HepG2 (cell line): ENCODE results near the gene GCDH. TPM values are rescaled to one million over a fixed set of nuclear protein-coding genes. Genes with fewer than 3 reads are reported as not detected.

Experiments
- ATAC-seq: fragments of 200-7000 bp; cut with Tn5 transposase; 3 replicates; pipeline ENCODE4 v1.9.1; 2020; ENCODE audit warnings: mild to moderate bottlenecking, moderate library complexity
- BruUV-seq: library from RNA; stranded (reverse); fragments of 400-500 nt; replicated peaks from 2 replicates; lab custom pipeline; 2021; lab: Mats Ljungman, UMichigan
- CTCF ChIA-PET: fragments of 300-600 bp; formaldehyde crosslinking; extraction: SDS; loops from one replicate; lab custom pipeline; 2021; ENCODE audit warnings: low total read pairs, inconsistent platforms, low intra/inter-chr PET ratio; lab: Yijun Ruan, JAX
- POLR2A ChIA-PET: fragments of 350-600 bp; sonication (Branson Sonifier 250); formaldehyde crosslinking; loops from one replicate; lab custom pipeline; 2020; ENCODE audit warnings: antibody characterized with exemption, inconsistent platforms; lab: Yijun Ruan, JAX
- DNase-seq: peaks from one replicate; pipeline ENCODE4 v3.0.0-alpha.2; 2015; ENCODE audit warnings: low spot score
- FAIRE-seq: peaks from 3 replicates; lab custom pipeline; 2011; peaks lifted over from hg19 to GRCh38; lab: Jason Lieb, UNC
- H2AFZ ChIP-seq: one replicate; pipeline ENCODE4 v1.6.1; 2011; ENCODE audit warnings: low read length, inconsistent platforms
- H3K27ac ChIP-seq: fragments of 300-600 bp; 3 replicates; pipeline ENCODE4 v1.8.0; 2011; ENCODE audit warnings: mixed run types, mild to moderate bottlenecking, mixed read lengths, low read length, inconsistent platforms; ENCODE audit not compliant: insufficient read depth; ENCODE audit errors: extremely low read length
- H3K27me3 ChIP-seq, 2 experiments: fragments of 200-600 bp in 1 of 2; 2 replicates in 1 of 2; 3 replicates in 1 of 2; pipeline versions ENCODE4 v1.6.0 to v1.8.0; 2011; ENCODE audit warnings: low read length in 2 of 2, mild to moderate bottlenecking in 2 of 2, moderate library complexity in 2 of 2, inconsistent platforms in 1 of 2; ENCODE audit not compliant: insufficient read depth in 2 of 2, control insufficient read depth in 1 of 2
- H3K36me3 ChIP-seq, 2 experiments: fragments of 200-600 bp in 1 of 2; replicated peaks in 1 of 2; 2 replicates in 1 of 2; 3 replicates in 1 of 2; pipeline versions ENCODE4 v1.5.1 to v1.8.0; 2011; ENCODE audit warnings: low read length in 2 of 2, inconsistent platforms in 1 of 2; ENCODE audit not compliant: insufficient read depth in 2 of 2, control insufficient read depth in 1 of 2
- H3K4me1 ChIP-seq: 2 replicates; pipeline ENCODE4 v1.5.1; 2012; ENCODE audit warnings: low read length, inconsistent platforms; ENCODE audit not compliant: insufficient read depth
- H3K4me2 ChIP-seq: 2 replicates; pipeline ENCODE4 v1.6.0; 2011; ENCODE audit warnings: low read depth, low read length, inconsistent platforms
- H3K4me3 ChIP-seq, 3 experiments: fragments of 200-600 bp in 1 of 3; sonication (generic), shearing (Covaris generic) in 1 of 3; replicated peaks in 1 of 3; 2 replicates each; pipeline ENCODE4 v1.5.1; 2011 to 2016; ENCODE audit warnings: low read length in 3 of 3, inconsistent platforms in 2 of 3, low read depth in 2 of 3, mild to moderate bottlenecking in 2 of 3, control low read depth in 1 of 3, mixed read lengths in 1 of 3; ENCODE audit not compliant: insufficient read depth in 1 of 3
- H3K79me2 ChIP-seq: one replicate; pipeline ENCODE4 v1.6.1; 2011; ENCODE audit warnings: low read length, inconsistent platforms; ENCODE audit not compliant: insufficient read depth
- H3K9ac ChIP-seq: 2 replicates; pipeline ENCODE4 v1.6.0; 2011; ENCODE audit warnings: mild to moderate bottlenecking, low read depth, low read length, inconsistent platforms; ENCODE audit not compliant: insufficient read depth
- H3K9me3 ChIP-seq: 2 replicates; pipeline ENCODE4 v1.5.1; 2012; ENCODE audit warnings: mild to moderate bottlenecking, low read length
- H4K20me1 ChIP-seq: 2 replicates; pipeline ENCODE4 v1.6.0; 2011; ENCODE audit warnings: inconsistent platforms, mild to moderate bottlenecking, low read length, moderate library complexity; ENCODE audit not compliant: insufficient read depth
- ATAD3A ChIP-seq: sonication (generic); formaldehyde crosslinking; IDR thresholded peaks from 2 replicates; pipeline ENCODE4 v1.4.0; 2020; ENCODE audit warnings: missing genetic modification reagents
- DMAP1 ChIP-seq: IDR thresholded peaks from 2 replicates; pipeline ENCODE4 v1.6.1; 2016
- ETV5 ChIP-seq: IDR thresholded peaks from 2 replicates; pipeline ENCODE4 v1.6.1; 2018; ENCODE audit warnings: missing biosample characterization, missing genetic modification reagents, inconsistent platforms, borderline replicate concordance
- GMEB2 ChIP-seq: IDR thresholded peaks from 2 replicates; pipeline ENCODE4 v1.6.1; 2016; ENCODE audit warnings: missing biosample characterization, missing genetic modification reagents, low read depth
- HES4 ChIP-seq: sonication (generic); formaldehyde crosslinking; IDR thresholded peaks from 2 replicates; pipeline ENCODE4 v1.9.0; 2021; ENCODE audit warnings: mild to moderate bottlenecking, missing genetic modification reagents, borderline replicate concordance
- KLF11 ChIP-seq: IDR thresholded peaks from 2 replicates; pipeline ENCODE4 v1.6.1; 2016; ENCODE audit warnings: missing compliant biosample characterization
- NFE2L1 ChIP-seq: sonication (generic); formaldehyde crosslinking; IDR thresholded peaks from 2 replicates; pipeline ENCODE4 v1.4.0; 2020; ENCODE audit warnings: missing genetic modification reagents, mild to moderate bottlenecking, borderline replicate concordance
- PCBP2 ChIP-seq: fragments of 200-400 bp; formaldehyde crosslinking; optimal IDR thresholded peaks from 2 replicates; pipeline ENCODE3; 2018; ENCODE audit warnings: low read length, low read depth; ENCODE audit not compliant: poor library complexity, severe bottlenecking
- THRA ChIP-seq: sonication (generic); formaldehyde crosslinking; IDR thresholded peaks from 2 replicates; pipeline ENCODE4 v1.4.0; 2020; ENCODE audit warnings: missing genetic modification reagents, borderline replicate concordance
- UBTF ChIP-seq: sonication (generic); formaldehyde crosslinking; IDR thresholded peaks from 2 replicates; pipeline ENCODE4 v1.4.0; 2020; ENCODE audit warnings: mild to moderate bottlenecking, missing genetic modification reagents
- ZBTB7A ChIP-seq: sonication (generic); formaldehyde crosslinking; IDR thresholded peaks from 2 replicates; pipeline ENCODE4 v1.8.0; 2022; ENCODE audit warnings: mild to moderate bottlenecking, missing genetic modification reagents
- ZIK1 ChIP-seq: sonication (generic); formaldehyde crosslinking; IDR thresholded peaks from 2 replicates; pipeline ENCODE4 v1.5.0; 2020; ENCODE audit warnings: mild to moderate bottlenecking, low read depth, missing genetic modification reagents, borderline replicate concordance
- ZXDC ChIP-seq: sonication (generic); formaldehyde crosslinking; IDR thresholded peaks from 2 replicates; pipeline ENCODE4 v1.5.0; 2020; ENCODE audit warnings: mild to moderate bottlenecking, missing genetic modification reagents
- WGBS: methylation state at CpG from one replicate; pipeline ENCODE4 v1.1.6; 2017; ENCODE audit warnings: low lambda C conversion rate; 5-methylcytosine and 5-hydroxymethylcytosine counted together
- in situ Hi-C: cut with HindIII; loops from 2 replicates; pipeline ENCODE4 v1.10.0; 2017; ENCODE audit warnings: low pct_unique_long_range_greater_than_20kb; ENCODE audit not compliant: extremely low pct_ligation_motif_present
- intact Hi-C: fragments of 100-400 bp; cut with micrococcal nuclease; formaldehyde crosslinking; loops from one replicate; pipeline ENCODE4 v1.10.0; 2022; ENCODE audit not compliant: unreplicated experiment
- polyA plus RNA-seq, 8 experiments: library from polyadenylated mRNA; depleted of rRNA in 3 of 8; stranded (reverse) in 7 of 8; unstranded in 1 of 8; fragments of >200 nt; fragmentation: Illumina TruSeq in 4 of 8; extraction: Trizol in 4 of 8; gene quantifications; 2 replicates each; pipeline versions ENCODE4 v1.2.1 to v1.2.3, GENCODE V29; 2011 to 2016; ENCODE audit warnings: low read depth in 4 of 8, missing spikeins in 1 of 8, mixed read lengths in 1 of 8; ENCODE audit not compliant: insufficient read depth in 1 of 8
- total RNA-seq, 5 experiments: library from RNA; depleted of rRNA; stranded (reverse); fragments of >200 nt; fragmentation: Illumina TruSeq; extraction: Trizol; gene quantifications; 2 replicates each; pipeline ENCODE4 v1.2.3, GENCODE V29; 2016; ENCODE audit warnings: low read depth in 1 of 5

GCDH gene
- total and polyA plus RNA-seq, 2 of the 13 experiments (the other 11 are each of a cell fraction or from before 2014, with no cell fraction given) = 15.1 to 38.0 TPM

GRCh38 chr19:12891553-12892021 lies 627 bp downstream of the GCDH start (continued):
- no peak for TF ChIP-seq UBTF (CRISPR knock-in tag)

GRCh38 chr19:12893582-12893981 lies 2.6 kb downstream of the GCDH start:
- no peak for TF ChIP-seq ETV5 (CRISPR knock-in tag)
- TF ChIP-seq GMEB2 = no peak
- no peak for TF ChIP-seq KLF11
- TF ChIP-seq ZIK1 (CRISPR knock-in tag) = no peak
- TF ChIP-seq ZBTB7A (CRISPR knock-in tag) = no peak
- no peak for TF ChIP-seq ZXDC (CRISPR knock-in tag)
- TF ChIP-seq HES4 (CRISPR knock-in tag) = no peak
- TF ChIP-seq DMAP1 (CRISPR knock-in tag) = no peak
- no peak for TF ChIP-seq ATAD3A (CRISPR knock-in tag)
- TF ChIP-seq THRA (CRISPR knock-in tag) = no peak
- no peak for TF ChIP-seq PCBP2
- no peak for TF ChIP-seq NFE2L1 (CRISPR knock-in tag)
- TF ChIP-seq, all 625 proteins: peak for 0
- DNase-seq (no peak), FAIRE-seq (no peak), ATAC-seq (no peak)
- ChIA-PET POLR2A (no interaction called here), CTCF (no interaction called here)
- BruUV-seq = no TSS peak
- H3K27me3 ChIP-seq = peaks cover 0 to 3% of the 10 kb centered on the region in 2 experiments; a peak in 1 of 5 replicates
- H3K4me3 ChIP-seq = no peak overlapping the region
- no peak overlapping the region for H3K4me2 ChIP-seq
- in situ Hi-C loops = no loop called here
- H3K9ac ChIP-seq = no peak overlapping the region
- H3K36me3 ChIP-seq = peaks cover 16 to 31% of the 10 kb centered on the region in 2 experiments; a peak in 4 of 5 replicates
- H4K20me1 ChIP-seq = no peaks in the 10 kb centered on the region
- H3K4me1 ChIP-seq = peaks cover 28% of the 10 kb centered on the region
- no peaks in the 10 kb centered on the region for H3K9me3 ChIP-seq
- no peak overlapping the region for H2AFZ ChIP-seq
- H3K79me2 ChIP-seq = peaks cover 8% of the 10 kb centered on the region
- 86% methylated on average over 2 of the region's 5 CpGs for WGBS
- H3K27ac ChIP-seq = no peak overlapping the region
- intact Hi-C loops = no loop called here
